Renal cortex interstitium (tissue), 3 donors: Measurements from ENCODE around the gene NBPF1. TPM values are rescaled to one million over a fixed set of nuclear protein-coding genes. Genes with fewer than 3 reads are reported as not detected.

Experiments used
- polyA plus RNA-seq, 3 donors: library from polyadenylated mRNA; unstranded; fragments of 120-200 nt; gene quantifications; one replicate each; pipeline ENCODE4 v1.2.1, GENCODE V29; 2013; ENCODE audit not compliant: insufficient read length in 3 of 3

Gene NBPF1
- polyA plus RNA-seq, 3 donors, result 72.3 to 74.5 (median 72.4) TPM

Other genes with a start within 250 kb of the NBPF1 start
- 100 to 1,000 TPM; 101 to 122 (median 102) TPM for gene SZRD1, start 246.3 kb downstream of the NBPF1 start, polyA plus RNA-seq
- under 1 TPM in 2 of 3 donors, not detected in 1; 0.24 to 0.26 TPM for gene SPATA21, start 176.1 kb downstream of the NBPF1 start, polyA plus RNA-seq
- 10 to 100 TPM; 63.4 to 65.7 (median 64.0) TPM for gene NECAP2, start 172.8 kb downstream of the NBPF1 start, polyA plus RNA-seq
- 1 to 10 TPM in 1 of 3 donors, not detected in 2; 1.5 TPM for gene RNU1-1, start 99.3 kb downstream of the NBPF1 start, polyA plus RNA-seq
- gene RNU1-3, start 53.4 kb upstream of the NBPF1 start, polyA plus RNA-seq, result 1 to 10 TPM in 1 of 3 donors, not detected in 2; 1.5 TPM
- 1 to 10 TPM in 1 of 3 donors, not detected in 2; 1.5 TPM for gene RNU1-4, start 127.0 kb upstream of the NBPF1 start, polyA plus RNA-seq